Cardiac muscle cell (in vitro differentiated cells and primary cell): Measurements from ENCODE around the gene TRIM5. TPM values are rescaled to one million over a fixed set of nuclear protein-coding genes. Genes with fewer than 3 reads are reported as not detected.

Experiments used
- DNase-seq, 2 donors: peaks; one replicate each; pipeline versions ENCODE4 v3.0.0 to v3.0.0-alpha.2; 2010 to 2017; ENCODE audit warnings: low read depth in 1 of 2, low spot score in 1 of 2
- H3K27ac ChIP-seq: fragments of 200-600 bp; sonication (generic); 2 replicates; pipeline ENCODE4 v1.5.1; 2016
- H3K27me3 ChIP-seq: fragments of 200-600 bp; sonication (generic); 2 replicates; pipeline ENCODE4 v1.6.0; 2016; ENCODE audit warnings: control low read depth
- H3K36me3 ChIP-seq: fragments of 200-600 bp; sonication (generic); 2 replicates; pipeline ENCODE4 v1.5.1; 2016; ENCODE audit warnings: control low read depth
- H3K4me1 ChIP-seq: fragments of 200-600 bp; sonication (generic); 2 replicates; pipeline ENCODE4 v1.8.1; 2017; ENCODE audit warnings: low read depth, mild to moderate bottlenecking, mixed run types
- H3K4me3 ChIP-seq: fragments of 200-600 bp; sonication (generic); 2 replicates; pipeline ENCODE4 v1.5.1; 2016; ENCODE audit warnings: mild to moderate bottlenecking
- H3K9me3 ChIP-seq: fragments of 200-600 bp; sonication (generic); 2 replicates; pipeline ENCODE4 v1.5.1; 2017; ENCODE audit warnings: low read depth, mild to moderate bottlenecking, control low read depth
- polyA plus RNA-seq: library from polyadenylated mRNA; unstranded; fragments of >200 nt; fragmentation: Nextera tagmentation; extraction: Ambion mirVana; gene quantifications from 2 replicates; pipeline ENCODE4 v1.2.1, GENCODE V29; 2016
- total RNA-seq: library from RNA; depleted of rRNA; stranded (reverse); fragments of >200 nt; gene quantifications from 2 replicates; pipeline ENCODE4 v1.2.3, GENCODE V29; 2016
- TF ChIP-seq, protein P1 (sequence below): IDR thresholded peaks from 2 replicates; pipeline ENCODE4 v1.5.1; 2012; ENCODE audit warnings: low read depth, mild to moderate bottlenecking, low read length

The TRIM5 gene
- total and polyA plus RNA-seq, 2 experiments from 2014 or later: 13.4 to 19.9 TPM

DNA sequence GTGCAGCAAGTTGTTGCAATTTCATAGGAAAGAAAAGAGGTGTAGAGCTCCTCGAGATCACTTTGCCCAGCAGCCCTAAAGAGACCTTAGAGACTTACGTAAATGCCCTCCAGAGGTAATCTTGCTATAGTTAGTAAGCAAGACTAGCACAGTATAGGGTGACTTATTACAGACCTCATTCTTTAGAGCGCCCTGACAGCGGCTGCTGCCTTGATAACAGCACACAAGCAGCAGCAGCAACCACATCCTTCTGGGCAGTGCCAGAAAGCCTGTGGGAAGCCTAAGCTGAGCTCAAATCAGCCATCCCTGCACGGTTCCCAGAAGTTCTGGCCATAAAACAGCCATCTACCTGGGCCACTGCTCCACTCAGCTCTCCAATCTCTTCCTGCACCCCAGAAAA is 28.8 kb upstream of the TRIM5 start:
- no peak overlapping the region for H3K4me3 ChIP-seq
- peak overlapping the region; percentile 52 for H3K27ac ChIP-seq
- H3K9me3 ChIP-seq: no peaks in the 10 kb centered on the region
- no peaks in the 10 kb centered on the region for H3K36me3 ChIP-seq
- no peaks in the 10 kb centered on the region for H3K4me1 ChIP-seq
- DNase-seq: peak; percentile 45 to 57
- H3K27me3 ChIP-seq: no peaks in the 10 kb centered on the region
- TF ChIP-seq, protein P1, sequence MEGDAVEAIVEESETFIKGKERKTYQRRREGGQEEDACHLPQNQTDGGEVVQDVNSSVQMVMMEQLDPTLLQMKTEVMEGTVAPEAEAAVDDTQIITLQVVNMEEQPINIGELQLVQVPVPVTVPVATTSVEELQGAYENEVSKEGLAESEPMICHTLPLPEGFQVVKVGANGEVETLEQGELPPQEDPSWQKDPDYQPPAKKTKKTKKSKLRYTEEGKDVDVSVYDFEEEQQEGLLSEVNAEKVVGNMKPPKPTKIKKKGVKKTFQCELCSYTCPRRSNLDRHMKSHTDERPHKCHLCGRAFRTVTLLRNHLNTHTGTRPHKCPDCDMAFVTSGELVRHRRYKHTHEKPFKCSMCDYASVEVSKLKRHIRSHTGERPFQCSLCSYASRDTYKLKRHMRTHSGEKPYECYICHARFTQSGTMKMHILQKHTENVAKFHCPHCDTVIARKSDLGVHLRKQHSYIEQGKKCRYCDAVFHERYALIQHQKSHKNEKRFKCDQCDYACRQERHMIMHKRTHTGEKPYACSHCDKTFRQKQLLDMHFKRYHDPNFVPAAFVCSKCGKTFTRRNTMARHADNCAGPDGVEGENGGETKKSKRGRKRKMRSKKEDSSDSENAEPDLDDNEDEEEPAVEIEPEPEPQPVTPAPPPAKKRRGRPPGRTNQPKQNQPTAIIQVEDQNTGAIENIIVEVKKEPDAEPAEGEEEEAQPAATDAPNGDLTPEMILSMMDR: no peak

GRCh38 chr11:5712507-5712906 is 27.6 kb upstream of the TRIM5 start:
- H3K9me3 ChIP-seq: no peaks in the 10 kb centered on the region
- H3K27ac ChIP-seq: no peak overlapping the region
- peak in 1 of 2 donors; percentile 4 for DNase-seq
- no peaks in the 10 kb centered on the region for H3K36me3 ChIP-seq
- H3K4me1 ChIP-seq: no peaks in the 10 kb centered on the region
- no peaks in the 10 kb centered on the region for H3K27me3 ChIP-seq
- TF ChIP-seq, protein P1: peak; percentile 30
- no peak overlapping the region for H3K4me3 ChIP-seq

- H3K36me3 ChIP-seq: no peaks in the 10 kb centered on the region
- H3K9me3 ChIP-seq: no peaks in the 10 kb centered on the region
- H3K4me3 ChIP-seq: no peak overlapping the region
- DNase-seq: no peak
- no peaks in the 10 kb centered on the region for H3K4me1 ChIP-seq
- TF ChIP-seq, protein P1: no peak
- no peaks in the 10 kb centered on the region for H3K27me3 ChIP-seq
- H3K27ac ChIP-seq: no peak overlapping the region
These were observed 20.8 kb upstream of the TRIM5 start for GRCh38 chr11:5705688-5706087.

DNA sequence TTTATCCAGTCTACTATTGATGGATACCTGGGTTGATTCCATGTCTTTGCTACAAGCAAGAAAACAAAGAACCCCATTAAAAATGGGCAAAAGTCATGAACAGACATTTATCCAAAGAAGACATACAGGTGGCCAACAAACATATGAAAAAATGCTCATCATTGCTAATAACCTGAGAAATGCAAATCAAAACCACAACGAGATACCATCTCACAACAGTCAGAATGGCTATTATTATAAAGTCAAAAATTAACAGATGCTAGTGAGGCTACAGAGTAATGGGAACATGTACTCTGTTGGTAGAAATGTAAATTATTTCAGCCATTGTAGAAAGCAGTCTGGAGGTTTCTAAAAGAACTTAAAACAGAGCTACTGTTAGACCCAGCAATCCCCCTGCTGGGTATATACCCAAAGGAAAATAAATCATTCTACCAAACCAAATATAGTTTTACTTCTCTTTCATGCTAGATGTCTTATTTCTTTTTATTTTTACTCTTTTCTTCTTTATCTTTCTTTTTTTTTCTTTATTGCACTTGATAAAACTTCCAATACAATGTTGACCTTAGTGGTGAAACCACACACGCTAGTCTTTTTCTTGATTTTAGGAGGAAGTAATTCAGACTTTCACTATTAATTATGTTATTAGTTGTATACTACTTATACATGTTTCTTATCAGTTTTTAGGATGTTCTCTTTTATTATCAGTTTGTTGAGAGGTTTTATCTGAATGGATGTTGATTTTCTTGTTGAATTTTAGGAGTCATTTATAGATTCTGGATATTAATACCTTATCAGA is 19.1 kb upstream of the TRIM5 start:
- H3K27ac ChIP-seq: no peak overlapping the region
- H3K9me3 ChIP-seq: no peaks in the 10 kb centered on the region
- no peak for DNase-seq
- H3K4me3 ChIP-seq: no peak overlapping the region
- H3K36me3 ChIP-seq: no peaks in the 10 kb centered on the region
- no peaks in the 10 kb centered on the region for H3K4me1 ChIP-seq
- TF ChIP-seq, protein P1: no peak
- H3K27me3 ChIP-seq: no peaks in the 10 kb centered on the region

GRCh38 chr11:5701055-5701577 is 16.2 kb upstream of the TRIM5 start:
- DNase-seq: no peak
- Histone ChIP-seq H3K4me3 (no peak overlapping the region), H3K4me1 (no peaks in the 10 kb centered on the region), H3K27me3 (no peaks in the 10 kb centered on the region), H3K9me3 (no peaks in the 10 kb centered on the region), H3K27ac (no peak overlapping the region), H3K36me3 (no peaks in the 10 kb centered on the region)
- TF ChIP-seq, protein P1: no peak
